Colonic mucosa (tissue), 4 donors: ENCODE results near the gene KRTAP5-5. TPM values are rescaled to one million over a fixed set of nuclear protein-coding genes. Genes with fewer than 3 reads are reported as not detected.

Experiments used
- DNase-seq: peaks from one replicate; pipeline ENCODE4 v3.0.0-alpha.2; 2020
- H3K27ac ChIP-seq: fragments of 200-600 bp; one replicate; pipeline ENCODE4 v1.8.0; 2021
- H3K27me3 ChIP-seq: fragments of 200-600 bp; one replicate; pipeline ENCODE4 v1.8.0; 2021
- H3K36me3 ChIP-seq: fragments of 200-600 bp; one replicate; pipeline ENCODE4 v1.8.0; 2021
- H3K4me1 ChIP-seq: fragments of 200-600 bp; one replicate; pipeline ENCODE4 v1.8.0; 2021; ENCODE audit warnings: mild to moderate bottlenecking
- H3K4me3 ChIP-seq: fragments of 200-600 bp; one replicate; pipeline ENCODE4 v1.8.0; 2021
- H3K9ac ChIP-seq, 2 donors: one replicate each; pipeline ENCODE4 v1.7.0; 2013; ENCODE audit warnings: control low read depth in 2 of 2, low read depth in 2 of 2, low read length in 2 of 2
- H3K9me3 ChIP-seq: fragments of 200-600 bp; one replicate; pipeline ENCODE4 v1.8.0; 2021
- CTCF ChIP-seq: fragments of 200-600 bp; IDR thresholded peaks from one replicate; pipeline ENCODE4 v1.8.0; 2022; ENCODE audit warnings: antibody characterized with exemption, mild to moderate bottlenecking
- intact Hi-C: fragments of 100-400 bp; cut with DNase I; formaldehyde crosslinking; loops from one replicate; pipeline ENCODE4 v1.14.1; 2022
- total RNA-seq, 2 donors: library from RNA; stranded (reverse); fragmentation: NEBNext Ultra II Directional in 1 of 2; extraction: Animal tissue kit (Norgen Biotek cat#: 25700) in 1 of 2; gene quantifications; one replicate each; pipeline ENCODE4 v1.2.1, GENCODE V29; 2021
- donor health status: healthy.
- donor health status: DM: no; HTN: no; CAD: no.
- donor health status: DM: no; HTN: no; CAD: no.

KRTAP5-5 gene
- total RNA-seq, 2 donors from 2014 or later: not detected

- Histone ChIP-seq H3K27me3 (no peaks in the 10 kb centered on the region), H3K4me1 (no peaks in the 10 kb centered on the region), H3K36me3 (no peaks in the 10 kb centered on the region), H3K9ac (no peak overlapping the region), H3K9me3 (no peaks in the 10 kb centered on the region), H3K4me3 (no peak overlapping the region), H3K27ac (no peak overlapping the region)
- no peak for TF ChIP-seq CTCF
- DNase-seq: no peak
- intact Hi-C loops: no loop called here
Measured at GRCh38 chr11:1624621-1625020, 5.0 kb upstream of the KRTAP5-5 start.

GRCh38 chr11:1625541-1625940, 4.0 kb upstream of the KRTAP5-5 start:
- Histone ChIP-seq H3K4me3 (no peak overlapping the region), H3K36me3 (no peaks in the 10 kb centered on the region), H3K27me3 (no peaks in the 10 kb centered on the region), H3K4me1 (no peaks in the 10 kb centered on the region), H3K27ac (no peak overlapping the region), H3K9me3 (no peaks in the 10 kb centered on the region), H3K9ac (no peak overlapping the region)
- intact Hi-C loops: no loop called here
- no peak for TF ChIP-seq CTCF
- DNase-seq: no peak

- peak; percentile 92 for TF ChIP-seq CTCF
- no peaks in the 10 kb centered on the region for H3K4me1 ChIP-seq
- H3K27me3 ChIP-seq: no peaks in the 10 kb centered on the region
- no peak overlapping the region for H3K27ac ChIP-seq
- DNase-seq: peak; percentile 63
- H3K9ac ChIP-seq: no peak overlapping the region
- no peaks in the 10 kb centered on the region for H3K9me3 ChIP-seq
- H3K4me3 ChIP-seq: no peak overlapping the region
- H3K36me3 ChIP-seq: no peaks in the 10 kb centered on the region
- intact Hi-C loops: no loop called here
Measured at GRCh38 chr11:1628506-1629325, 859 bp upstream of the KRTAP5-5 start.

GRCh38 chr11:1630271-1630670, 696 bp downstream of the KRTAP5-5 start:
- Histone ChIP-seq H3K27ac (no peak overlapping the region), H3K4me1 (no peaks in the 10 kb centered on the region), H3K9me3 (no peaks in the 10 kb centered on the region), H3K27me3 (no peaks in the 10 kb centered on the region), H3K9ac (no peak overlapping the region), H3K36me3 (no peaks in the 10 kb centered on the region), H3K4me3 (no peak overlapping the region)
- TF ChIP-seq CTCF: no peak
- intact Hi-C loops: loop anchor here (5.0 kb wide), 1 partner anchor 83 kb away; no protein-coding TSS in a partner anchor
- DNase-seq: no peak

- no peak for TF ChIP-seq CTCF
- no peak overlapping the region for H3K27ac ChIP-seq
- H3K4me3 ChIP-seq: no peak overlapping the region
- DNase-seq: no peak
- no peaks in the 10 kb centered on the region for H3K36me3 ChIP-seq
- H3K9ac ChIP-seq: no peak overlapping the region
- H3K9me3 ChIP-seq: no peaks in the 10 kb centered on the region
- intact Hi-C loops: loop anchor here (5.0 kb wide), 1 partner anchor 84 kb away; no protein-coding TSS in a partner anchor
- no peaks in the 10 kb centered on the region for H3K4me1 ChIP-seq
- no peaks in the 10 kb centered on the region for H3K27me3 ChIP-seq
Measured at GRCh38 chr11:1631066-1631568, 1.5 kb downstream of the KRTAP5-5 start.
